ENCODE data around the gene LMBRD1.

The LMBRD1 gene

GRCh38 chr6:69820018-69820417 lies 23.2 kb upstream of the LMBRD1 start:
- no peaks in the 10 kb centered on the region for H3K9me3 ChIP-seq (ENCODE audit: control insufficient read depth, insufficient read depth, low read length)
- WGBS (ENCODE audit: insufficient coverage, insufficient read length): no CpG with 5 or more reads among the region's 1 CpG
- no peak for DNase-seq (ENCODE audit: low read depth, low spot score)

GRCh38 chr6:69819138-69819537 lies 22.3 kb upstream of the LMBRD1 start:
- no peaks in the 10 kb centered on the region for H3K36me3 ChIP-seq (ENCODE audit: control insufficient read depth, insufficient read depth, low read length)
- H3K27ac ChIP-seq (ENCODE audit: low read length): no peak overlapping the region
- H3K4me1 ChIP-seq (ENCODE audit: control insufficient read depth, insufficient read depth, low read length): no peaks in the 10 kb centered on the region; the same call in 1 of the 2 replicates
- no CpG with 5 or more reads among the region's 4 CpGs for WGBS (ENCODE audit: insufficient coverage, insufficient read length)
- H3K27me3 ChIP-seq (ENCODE audit: control insufficient read depth, insufficient read depth, low read length): no peaks in the 10 kb centered on the region
- DNase-seq (ENCODE audit: low read depth, low spot score): no peak
- no peaks in the 10 kb centered on the region for H3K9me3 ChIP-seq (ENCODE audit: control insufficient read depth, insufficient read depth, low read length)
- H3K4me3 ChIP-seq (ENCODE audit: low read length): no peak overlapping the region

More at GRCh38 chr6:69820018-69820417, 23.2 kb upstream of the LMBRD1 start:
- H3K4me1 ChIP-seq (ENCODE audit: control insufficient read depth, insufficient read depth, low read length): no peaks in the 10 kb centered on the region; the same call in 1 of the 2 replicates
- H3K4me3 ChIP-seq (ENCODE audit: low read length): no peak overlapping the region
- H3K27ac ChIP-seq (ENCODE audit: low read length): no peak overlapping the region
- no peaks in the 10 kb centered on the region for H3K27me3 ChIP-seq (ENCODE audit: control insufficient read depth, insufficient read depth, low read length)
- no peaks in the 10 kb centered on the region for H3K36me3 ChIP-seq (ENCODE audit: control insufficient read depth, insufficient read depth, low read length)

DNA sequence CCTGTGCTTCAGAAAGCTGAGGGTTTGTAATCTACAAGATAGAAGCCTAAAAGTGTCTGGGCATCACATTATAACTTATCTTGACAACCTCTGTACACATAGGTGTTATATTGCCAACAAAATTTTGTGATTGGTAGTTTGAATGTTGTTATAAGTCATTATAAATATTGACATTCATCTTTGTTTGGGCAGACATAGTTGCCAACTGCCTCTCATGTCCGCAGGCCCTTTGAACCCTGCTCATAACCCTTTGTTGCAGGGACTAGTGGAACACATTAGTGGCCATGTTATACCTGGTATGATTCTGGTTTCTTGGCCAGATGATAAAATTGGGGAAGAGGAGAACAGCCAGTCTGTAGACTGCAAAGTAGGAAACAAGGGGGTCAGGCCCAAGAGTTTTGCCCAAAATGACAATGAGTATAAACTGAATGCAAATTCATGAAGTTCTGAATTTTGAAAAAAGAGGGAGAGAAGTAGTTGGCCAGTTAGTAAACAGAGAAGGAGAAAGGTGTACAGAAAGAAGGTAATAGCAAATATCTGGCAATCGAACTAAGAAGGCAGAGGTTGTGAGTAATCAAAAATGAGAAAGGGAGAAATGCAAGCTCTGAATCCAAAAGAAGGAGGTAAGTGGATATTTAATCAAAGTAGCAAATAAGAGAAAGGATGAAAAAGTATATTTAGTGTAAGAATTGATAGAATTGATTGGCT lies 21.6 kb upstream of the LMBRD1 start:
- no peak overlapping the region for H3K4me3 ChIP-seq (ENCODE audit: low read length)
- WGBS (ENCODE audit: insufficient coverage, insufficient read length): no CpG with 5 or more reads among the region's 2 CpGs
- no peak for DNase-seq (ENCODE audit: low read depth, low spot score)
- no peaks in the 10 kb centered on the region for H3K9me3 ChIP-seq (ENCODE audit: control insufficient read depth, insufficient read depth, low read length)
- no peaks in the 10 kb centered on the region for H3K27me3 ChIP-seq (ENCODE audit: control insufficient read depth, insufficient read depth, low read length)
- no peaks in the 10 kb centered on the region for H3K36me3 ChIP-seq (ENCODE audit: control insufficient read depth, insufficient read depth, low read length)
- H3K27ac ChIP-seq (ENCODE audit: low read length): no peak overlapping the region
- H3K4me1 ChIP-seq (ENCODE audit: control insufficient read depth, insufficient read depth, low read length): no peaks in the 10 kb centered on the region; the same call in 1 of the 2 replicates

GRCh38 chr6:69817358-69817757 lies 20.5 kb upstream of the LMBRD1 start:
- no peaks in the 10 kb centered on the region for H3K9me3 ChIP-seq (ENCODE audit: control insufficient read depth, insufficient read depth, low read length)
- H3K36me3 ChIP-seq (ENCODE audit: control insufficient read depth, insufficient read depth, low read length): no peaks in the 10 kb centered on the region
- no peak for DNase-seq (ENCODE audit: low read depth, low spot score)
- no peaks in the 10 kb centered on the region; the same call in 1 of the 2 replicates for H3K4me1 ChIP-seq (ENCODE audit: control insufficient read depth, insufficient read depth, low read length)
- H3K27me3 ChIP-seq (ENCODE audit: control insufficient read depth, insufficient read depth, low read length): no peaks in the 10 kb centered on the region
- no peak overlapping the region for H3K4me3 ChIP-seq (ENCODE audit: low read length)
- H3K27ac ChIP-seq (ENCODE audit: low read length): no peak overlapping the region

DNA sequence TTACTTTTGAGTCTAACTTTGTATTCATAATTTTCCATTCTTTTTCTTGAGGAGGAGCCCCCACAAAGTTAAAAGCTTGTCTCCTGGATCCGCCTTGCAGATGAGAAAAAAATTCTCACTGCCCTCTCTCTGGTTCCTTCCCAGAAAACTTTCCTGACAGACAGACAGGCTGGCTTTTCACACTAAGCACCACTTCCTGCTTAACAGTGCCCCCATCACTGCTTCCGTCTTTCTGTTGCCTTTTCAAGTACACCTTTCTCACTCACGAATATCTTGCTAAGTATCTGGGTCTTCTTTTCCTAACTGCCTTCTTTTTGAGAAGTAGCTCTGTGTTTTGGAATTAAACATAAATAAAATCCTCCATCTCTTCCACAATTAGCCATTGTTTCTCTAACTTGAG lies 19.8 kb upstream of the LMBRD1 start:
- no peaks in the 10 kb centered on the region for H3K27me3 ChIP-seq (ENCODE audit: control insufficient read depth, insufficient read depth, low read length)
- H3K27ac ChIP-seq (ENCODE audit: low read length): no peak overlapping the region
- H3K4me1 ChIP-seq (ENCODE audit: control insufficient read depth, insufficient read depth, low read length): no peaks in the 10 kb centered on the region; the same call in 1 of the 2 replicates
- H3K36me3 ChIP-seq (ENCODE audit: control insufficient read depth, insufficient read depth, low read length): no peaks in the 10 kb centered on the region
- H3K9me3 ChIP-seq (ENCODE audit: control insufficient read depth, insufficient read depth, low read length): no peaks in the 10 kb centered on the region
- DNase-seq (ENCODE audit: low read depth, low spot score): no peak
- no peak overlapping the region for H3K4me3 ChIP-seq (ENCODE audit: low read length)
- WGBS (ENCODE audit: insufficient coverage, insufficient read length): no CpG with 5 or more reads among the region's 3 CpGs

DNA sequence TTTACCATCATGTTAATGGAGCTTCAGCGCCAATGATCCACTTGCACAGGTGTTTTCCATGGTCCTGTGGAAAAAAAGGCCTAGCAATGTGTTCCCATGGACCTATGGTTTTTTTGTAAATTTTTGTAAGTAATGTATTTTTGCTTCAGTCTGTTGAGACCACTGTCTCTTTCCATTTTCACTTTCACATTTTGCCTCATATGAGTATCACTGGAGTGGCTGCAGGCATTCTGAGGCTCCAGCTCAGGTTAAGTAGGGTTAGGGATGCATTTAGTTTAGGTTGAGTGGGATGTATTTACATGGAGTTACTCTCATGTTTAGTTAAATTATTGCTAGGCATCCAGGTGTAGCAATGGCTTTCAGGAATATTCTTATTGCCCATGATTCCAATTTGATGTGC lies 19.2 kb upstream of the LMBRD1 start:
- no peaks in the 10 kb centered on the region for H3K27me3 ChIP-seq (ENCODE audit: control insufficient read depth, insufficient read depth, low read length)
- H3K36me3 ChIP-seq (ENCODE audit: control insufficient read depth, insufficient read depth, low read length): no peaks in the 10 kb centered on the region
- no peak overlapping the region for H3K27ac ChIP-seq (ENCODE audit: low read length)
- DNase-seq (ENCODE audit: low read depth, low spot score): no peak
- H3K4me1 ChIP-seq (ENCODE audit: control insufficient read depth, insufficient read depth, low read length): no peaks in the 10 kb centered on the region; the same call in 1 of the 2 replicates
- WGBS (ENCODE audit: insufficient coverage, insufficient read length): no CpG with 5 or more reads among the region's 1 CpG
- H3K4me3 ChIP-seq (ENCODE audit: low read length): no peak overlapping the region
- no peaks in the 10 kb centered on the region for H3K9me3 ChIP-seq (ENCODE audit: control insufficient read depth, insufficient read depth, low read length)

DNA sequence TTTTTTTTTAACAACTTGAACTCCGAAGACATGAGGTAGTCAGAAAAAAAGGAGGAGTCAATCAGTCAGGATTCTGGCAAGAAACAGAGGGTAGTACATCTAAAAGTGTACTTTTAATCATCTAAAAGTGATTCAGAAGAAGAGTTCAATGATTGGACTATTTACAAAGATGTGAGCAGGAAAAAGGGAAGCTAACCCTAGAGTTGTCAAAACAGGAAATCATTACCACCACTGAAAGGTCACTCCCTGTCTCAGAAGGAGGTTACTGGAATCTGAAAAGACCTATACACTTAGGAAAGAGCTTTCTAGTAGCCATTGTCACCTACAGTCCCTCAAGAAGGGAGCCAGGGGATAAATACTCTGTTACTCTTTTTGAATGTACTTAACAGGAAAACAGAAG lies 16.7 kb upstream of the LMBRD1 start:
- WGBS (ENCODE audit: insufficient coverage, insufficient read length): no CpG with 5 or more reads among the region's 1 CpG
- H3K4me3 ChIP-seq (ENCODE audit: low read length): no peak overlapping the region
- H3K27me3 ChIP-seq (ENCODE audit: control insufficient read depth, insufficient read depth, low read length): no peaks in the 10 kb centered on the region
- no peaks in the 10 kb centered on the region; the same call in 1 of the 2 replicates for H3K4me1 ChIP-seq (ENCODE audit: control insufficient read depth, insufficient read depth, low read length)
- no peak overlapping the region for H3K27ac ChIP-seq (ENCODE audit: low read length)
- H3K9me3 ChIP-seq (ENCODE audit: control insufficient read depth, insufficient read depth, low read length): no peaks in the 10 kb centered on the region
- H3K36me3 ChIP-seq (ENCODE audit: control insufficient read depth, insufficient read depth, low read length): no peaks in the 10 kb centered on the region
- no peak for DNase-seq (ENCODE audit: low read depth, low spot score)

GRCh38 chr6:69812746-69813427 lies 16.1 kb upstream of the LMBRD1 start:
- DNase-seq (ENCODE audit: low read depth, low spot score): no peak

DNA sequence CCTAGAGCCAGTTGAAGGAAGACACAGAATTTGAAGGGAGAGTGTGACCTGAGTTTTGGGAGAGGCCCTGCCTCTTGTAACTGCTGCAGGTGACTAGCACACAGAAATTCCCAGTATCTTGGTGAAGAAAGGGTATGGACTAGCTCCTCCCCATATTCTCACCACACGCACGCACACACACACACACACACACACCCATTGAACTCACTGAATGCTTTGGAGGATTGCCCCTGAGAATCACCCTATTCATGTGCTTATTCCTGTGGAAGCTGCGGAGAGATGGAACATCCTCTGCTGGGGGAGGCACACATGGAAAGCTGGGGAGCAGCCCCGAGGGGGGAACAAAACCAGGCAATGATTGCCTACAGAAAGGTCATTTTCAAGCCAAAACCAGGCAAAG lies 6.2 kb upstream of the LMBRD1 start:
- no peaks in the 10 kb centered on the region for H3K36me3 ChIP-seq (ENCODE audit: control insufficient read depth, insufficient read depth, low read length)
- no peaks in the 10 kb centered on the region for H3K9me3 ChIP-seq (ENCODE audit: control insufficient read depth, insufficient read depth, low read length)
- no peaks in the 10 kb centered on the region for H3K4me1 ChIP-seq (ENCODE audit: control insufficient read depth, insufficient read depth, low read length)
- H3K27ac ChIP-seq (ENCODE audit: low read length): no peak overlapping the region
- H3K27me3 ChIP-seq (ENCODE audit: control insufficient read depth, insufficient read depth, low read length): no peaks in the 10 kb centered on the region
- WGBS (ENCODE audit: insufficient coverage, insufficient read length): no CpG with 5 or more reads among the region's 4 CpGs
- no peak overlapping the region for H3K4me3 ChIP-seq (ENCODE audit: low read length)
- no peak for DNase-seq (ENCODE audit: low read depth, low spot score)

More at GRCh38 chr6:69812746-69813427, 16.1 kb upstream of the LMBRD1 start:
- no peaks in the 10 kb centered on the region for H3K9me3 ChIP-seq (ENCODE audit: control insufficient read depth, insufficient read depth, low read length)
- H3K27ac ChIP-seq (ENCODE audit: low read length): no peak overlapping the region
- no peaks in the 10 kb centered on the region for H3K27me3 ChIP-seq (ENCODE audit: control insufficient read depth, insufficient read depth, low read length)
- WGBS (ENCODE audit: insufficient coverage, insufficient read length): no CpG with 5 or more reads among the region's 4 CpGs
- H3K36me3 ChIP-seq (ENCODE audit: control insufficient read depth, insufficient read depth, low read length): no peaks in the 10 kb centered on the region
- H3K4me1 ChIP-seq (ENCODE audit: control insufficient read depth, insufficient read depth, low read length): no peaks in the 10 kb centered on the region; the same call in 1 of the 2 replicates
- no peak overlapping the region for H3K4me3 ChIP-seq (ENCODE audit: low read length)

DNA sequence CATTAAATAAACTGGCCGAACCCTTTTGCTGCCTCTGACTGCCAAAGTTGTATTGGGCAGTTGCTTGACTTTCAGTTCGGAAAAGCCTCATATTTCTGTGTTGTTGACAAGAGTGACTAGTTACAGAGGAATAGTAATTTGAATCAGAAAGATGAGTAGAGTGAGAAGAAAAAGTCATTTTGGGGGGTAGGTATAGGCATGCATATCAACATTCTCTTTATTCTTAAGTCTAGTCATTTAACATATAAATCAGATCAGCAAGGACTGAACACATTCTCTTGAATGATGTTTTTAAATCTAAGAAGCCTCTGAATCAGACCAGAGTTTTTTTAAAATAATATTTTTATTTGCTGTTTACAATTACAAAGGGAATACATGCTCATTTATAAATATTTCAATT lies 4.9 kb upstream of the LMBRD1 start:
- no peak for DNase-seq (ENCODE audit: low read depth, low spot score)
- H3K27ac ChIP-seq (ENCODE audit: low read length): no peak overlapping the region
- no CpG with 5 or more reads among the region's 2 CpGs for WGBS (ENCODE audit: insufficient coverage, insufficient read length)
- no peaks in the 10 kb centered on the region for H3K36me3 ChIP-seq (ENCODE audit: control insufficient read depth, insufficient read depth, low read length)
- no peaks in the 10 kb centered on the region for H3K9me3 ChIP-seq (ENCODE audit: control insufficient read depth, insufficient read depth, low read length)
- H3K27me3 ChIP-seq (ENCODE audit: control insufficient read depth, insufficient read depth, low read length): no peaks in the 10 kb centered on the region
- no peak overlapping the region for H3K4me3 ChIP-seq (ENCODE audit: low read length)
- H3K4me1 ChIP-seq (ENCODE audit: control insufficient read depth, insufficient read depth, low read length): no peaks in the 10 kb centered on the region

Data from iPS DF 6.9 (cell line).